ENCODE results near the gene GIPR.
"Not testable (repeated sequence)": the region's sequence is repeated elsewhere in the genome, so short reads cannot be mapped to it uniquely, and the experiment has no call there.

GIPR gene

GRCh38 chr19:45670670-45671453, 2.8 kb downstream of the GIPR start:
- H2AFZ ChIP-seq (ENCODE audit: low read length, unreplicated experiment), result no peak overlapping the region
- H3K27ac ChIP-seq (ENCODE audit: low read depth, low read length), result no peak overlapping the region
- no peaks in the 10 kb centered on the region for H3K79me2 ChIP-seq (ENCODE audit: control insufficient read depth, insufficient read depth, low read length, unreplicated experiment)
- H3K4me1 ChIP-seq (ENCODE audit: control insufficient read depth, insufficient read depth, low read length, unreplicated experiment), result peaks cover 3% of the 10 kb centered on the region
- H3K36me3 ChIP-seq (ENCODE audit: insufficient read depth, low read length), result no peaks in the 10 kb centered on the region
- peaks cover 16% of the 10 kb centered on the region; the same call in 1 of the 2 replicates for H3K27me3 ChIP-seq (ENCODE audit: insufficient read depth, low read length)
- no peak overlapping the region for H3K4me3 ChIP-seq (ENCODE audit: low read depth, low read length)

GRCh38 chr19:45674946-45675345, 6.9 kb downstream of the GIPR start:
- H3K27ac ChIP-seq (ENCODE audit: low read depth, low read length), result no peak overlapping the region
- H3K27me3 ChIP-seq (ENCODE audit: insufficient read depth, low read length), result peaks cover 21% of the 10 kb centered on the region; the same call in 1 of the 2 replicates
- H3K4me1 ChIP-seq (ENCODE audit: control insufficient read depth, insufficient read depth, low read length, unreplicated experiment), result no peaks in the 10 kb centered on the region
- H2AFZ ChIP-seq (ENCODE audit: low read length, unreplicated experiment), result no peak overlapping the region
- H3K36me3 ChIP-seq (ENCODE audit: insufficient read depth, low read length), result no peaks in the 10 kb centered on the region
- H3K4me3 ChIP-seq (ENCODE audit: low read depth, low read length), result no peak overlapping the region
- H3K79me2 ChIP-seq (ENCODE audit: control insufficient read depth, insufficient read depth, low read length, unreplicated experiment), result no peaks in the 10 kb centered on the region

- H3K79me2 ChIP-seq (ENCODE audit: control insufficient read depth, insufficient read depth, low read length, unreplicated experiment), result no peaks in the 10 kb centered on the region
- no peak overlapping the region for H2AFZ ChIP-seq (ENCODE audit: low read length, unreplicated experiment)
- no peak overlapping the region for H3K4me3 ChIP-seq (ENCODE audit: low read depth, low read length)
- no peak overlapping the region for H3K27ac ChIP-seq (ENCODE audit: low read depth, low read length)
- peaks cover 11% of the 10 kb centered on the region; the same call in 1 of the 2 replicates for H3K27me3 ChIP-seq (ENCODE audit: insufficient read depth, low read length)
- H3K4me1 ChIP-seq (ENCODE audit: control insufficient read depth, insufficient read depth, low read length, unreplicated experiment), result peaks cover 3% of the 10 kb centered on the region
- no peaks in the 10 kb centered on the region for H3K36me3 ChIP-seq (ENCODE audit: insufficient read depth, low read length)
Observed at GRCh38 chr19:45676851-45677263, 8.8 kb downstream of the GIPR start.

- no peak overlapping the region for H3K27ac ChIP-seq (ENCODE audit: low read depth, low read length)
- H3K4me3 ChIP-seq (ENCODE audit: low read depth, low read length), result peak overlapping the region; percentile 59; the same call in 1 of the 2 replicates
- peaks cover 11% of the 10 kb centered on the region; the same call in 1 of the 2 replicates for H3K27me3 ChIP-seq (ENCODE audit: insufficient read depth, low read length)
- H3K36me3 ChIP-seq (ENCODE audit: insufficient read depth, low read length), result no peaks in the 10 kb centered on the region
- no peak overlapping the region for H2AFZ ChIP-seq (ENCODE audit: low read length, unreplicated experiment)
- H3K4me1 ChIP-seq (ENCODE audit: control insufficient read depth, insufficient read depth, low read length, unreplicated experiment), result peaks cover 3% of the 10 kb centered on the region
- H3K79me2 ChIP-seq (ENCODE audit: control insufficient read depth, insufficient read depth, low read length, unreplicated experiment), result no peaks in the 10 kb centered on the region
Observed at GRCh38 chr19:45677351-45678230, 9.6 kb downstream of the GIPR start.

GRCh38 chr19:45681391-45682015, 13.5 kb downstream of the GIPR start:
- H3K27ac ChIP-seq (ENCODE audit: low read depth, low read length), result no peak overlapping the region
- peak overlapping the region; percentile 65 for H3K4me3 ChIP-seq (ENCODE audit: low read depth, low read length)
- peaks cover 11% of the 10 kb centered on the region; the same call in 1 of the 2 replicates for H3K27me3 ChIP-seq (ENCODE audit: insufficient read depth, low read length)
- H3K4me1 ChIP-seq (ENCODE audit: control insufficient read depth, insufficient read depth, low read length, unreplicated experiment), result peaks cover 3% of the 10 kb centered on the region
- no peaks in the 10 kb centered on the region for H3K36me3 ChIP-seq (ENCODE audit: insufficient read depth, low read length)
- peak overlapping the region; percentile 53 for H2AFZ ChIP-seq (ENCODE audit: low read length, unreplicated experiment)
- H3K79me2 ChIP-seq (ENCODE audit: control insufficient read depth, insufficient read depth, low read length, unreplicated experiment), result no peaks in the 10 kb centered on the region

GRCh38 chr19:45682117-45682516, 14.1 kb downstream of the GIPR start:
- Histone ChIP-seq H3K79me2 (ENCODE audit: control insufficient read depth, insufficient read depth, low read length, unreplicated experiment) (no peaks in the 10 kb centered on the region), H2AFZ (ENCODE audit: low read length, unreplicated experiment) (peak overlapping the region; percentile 53), H3K27me3 (ENCODE audit: insufficient read depth, low read length) (peaks cover 6% of the 10 kb centered on the region; the same call in 1 of the 2 replicates), H3K4me1 (ENCODE audit: control insufficient read depth, insufficient read depth, low read length, unreplicated experiment) (peaks cover 3% of the 10 kb centered on the region), H3K4me3 (ENCODE audit: low read depth, low read length) (no peak overlapping the region), H3K36me3 (ENCODE audit: insufficient read depth, low read length) (no peaks in the 10 kb centered on the region), H3K27ac (ENCODE audit: low read depth, low read length) (no peak overlapping the region)

GRCh38 chr19:45682908-45683307, 14.9 kb downstream of the GIPR start:
- Histone ChIP-seq H3K27me3 (ENCODE audit: insufficient read depth, low read length) (no peaks in the 10 kb centered on the region), H3K4me1 (ENCODE audit: control insufficient read depth, insufficient read depth, low read length, unreplicated experiment) (peaks cover 3% of the 10 kb centered on the region), H3K4me3 (ENCODE audit: low read depth, low read length) (no peak overlapping the region), H3K79me2 (ENCODE audit: control insufficient read depth, insufficient read depth, low read length, unreplicated experiment) (no peaks in the 10 kb centered on the region), H2AFZ (ENCODE audit: low read length, unreplicated experiment) (no peak overlapping the region), H3K27ac (ENCODE audit: low read depth, low read length) (no peak overlapping the region), H3K36me3 (ENCODE audit: insufficient read depth, low read length) (no peaks in the 10 kb centered on the region)

GRCh38 chr19:45685045-45685444, 17.0 kb downstream of the GIPR start:
- not testable (repeated sequence) for H3K36me3 ChIP-seq (ENCODE audit: insufficient read depth, low read length)

GRCh38 chr19:45687599-45687998, 19.6 kb downstream of the GIPR start:
- Histone ChIP-seq H3K4me3 (ENCODE audit: low read depth, low read length) (no peak overlapping the region), H3K27me3 (ENCODE audit: insufficient read depth, low read length) (no peaks in the 10 kb centered on the region), H2AFZ (ENCODE audit: low read length, unreplicated experiment) (no peak overlapping the region), H3K4me1 (ENCODE audit: control insufficient read depth, insufficient read depth, low read length, unreplicated experiment) (no peaks in the 10 kb centered on the region), H3K36me3 (ENCODE audit: insufficient read depth, low read length) (no peaks in the 10 kb centered on the region), H3K27ac (ENCODE audit: low read depth, low read length) (no peak overlapping the region), H3K79me2 (ENCODE audit: control insufficient read depth, insufficient read depth, low read length, unreplicated experiment) (peaks cover 14% of the 10 kb centered on the region)

More at GRCh38 chr19:45685045-45685444, 17.0 kb downstream of the GIPR start:
- H3K4me3 ChIP-seq (ENCODE audit: low read depth, low read length); H3K4me1 ChIP-seq (ENCODE audit: control insufficient read depth, insufficient read depth, low read length, unreplicated experiment); H3K27me3 ChIP-seq (ENCODE audit: insufficient read depth, low read length); H2AFZ ChIP-seq (ENCODE audit: low read length, unreplicated experiment); H3K27ac ChIP-seq (ENCODE audit: low read depth, low read length); H3K79me2 ChIP-seq (ENCODE audit: control insufficient read depth, insufficient read depth, low read length, unreplicated experiment): not testable (repeated sequence)

GRCh38 chr19:45691516-45692186, 23.6 kb downstream of the GIPR start, which contains the start of gene SNRPD2:
TSS of gene SNRPD2 (minus strand) at chr19:45691953. CDS start at chr19:45691888, 65 bp downstream.
- Histone ChIP-seq H2AFZ (ENCODE audit: low read length, unreplicated experiment) (peak within 1 kb of the TSS; percentile 79), H3K36me3 (ENCODE audit: insufficient read depth, low read length) (no peaks in the 10 kb centered on the region), H3K27ac (ENCODE audit: low read depth, low read length) (peak within 1 kb of the TSS; percentile 92), H3K79me2 (ENCODE audit: control insufficient read depth, insufficient read depth, low read length, unreplicated experiment) (peaks cover 16% of the 10 kb centered on the region), H3K4me3 (ENCODE audit: low read depth, low read length) (peak within 1 kb of the TSS; percentile 95), H3K27me3 (ENCODE audit: insufficient read depth, low read length) (no peaks in the 10 kb centered on the region), H3K4me1 (ENCODE audit: control insufficient read depth, insufficient read depth, low read length, unreplicated experiment) (no peaks in the 10 kb centered on the region)
